Stimulated activated naive CD8-positive, alpha-beta T cell treated with anti-CD3 and anti-CD28 coated beads, Interleukin-15, amount 100 ng/mL, for 72 hours (primary cell): ENCODE results near the gene ABCA4.

Experiments used
- ATAC-seq: fragments of 150-1000 bp; cut with Tn5 transposase; 2 replicates; pipeline ENCODE4 v1.10.0; 2021; ENCODE audit warnings: mild to moderate bottlenecking, moderate library complexity
- DNase-seq, 2 donors: peaks; one replicate each; pipeline ENCODE4 v3.0.0; 2021 to 2022
- H3K27ac Mint-ChIP-seq, 2 donors: one replicate each; pipeline ENCODE4 v1.8.0; 2022; ENCODE audit warnings: mild to moderate bottlenecking in 2 of 2, mixed read lengths in 2 of 2, moderate library complexity in 2 of 2
- H3K27me3 Mint-ChIP-seq: one replicate; pipeline ENCODE4 v1.8.0; 2022; ENCODE audit warnings: mixed read lengths
- H3K4me1 Mint-ChIP-seq: one replicate; pipeline ENCODE4 v1.8.0; 2022; ENCODE audit warnings: mild to moderate bottlenecking, mixed read lengths
- H3K4me3 Mint-ChIP-seq, 2 donors: one replicate each; pipeline ENCODE4 v1.8.0; 2022; ENCODE audit warnings: mild to moderate bottlenecking in 2 of 2, mixed read lengths in 2 of 2, moderate library complexity in 1 of 2
- H3K9me3 Mint-ChIP-seq, 2 donors: one replicate each; pipeline ENCODE4 v1.8.0; 2022; ENCODE audit warnings: mixed read lengths in 2 of 2

The ABCA4 gene

DNA sequence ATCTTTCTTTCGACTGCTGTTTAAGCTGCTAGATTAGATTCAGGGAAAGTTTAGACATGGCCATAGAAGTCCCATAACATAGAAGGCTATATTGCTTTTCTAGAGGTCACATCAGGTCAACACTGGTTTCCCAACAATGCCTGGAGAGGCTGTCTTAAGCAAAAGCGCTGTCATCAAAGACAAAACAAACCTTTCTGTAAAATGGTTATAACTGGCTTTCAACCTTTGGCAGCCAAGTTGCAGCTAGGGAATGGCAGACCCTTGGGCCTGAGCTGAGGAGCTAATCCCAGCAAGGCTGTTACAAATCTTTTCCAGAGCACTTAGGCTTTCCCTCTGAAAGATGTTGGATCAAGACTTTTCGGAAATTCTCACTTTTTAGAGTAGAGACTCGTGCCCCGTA lies 11.2 kb upstream of the ABCA4 start:
- DNase-seq (no peak), ATAC-seq (no peak)
- Mint-ChIP-seq H3K9me3 (peaks cover 0 to 10% of the 10 kb centered on the region in 2 donors), H3K27me3 (peaks cover 14% of the 10 kb centered on the region), H3K4me1 (no peaks in the 10 kb centered on the region), H3K27ac (no peak overlapping the region), H3K4me3 (no peak overlapping the region)

DNA sequence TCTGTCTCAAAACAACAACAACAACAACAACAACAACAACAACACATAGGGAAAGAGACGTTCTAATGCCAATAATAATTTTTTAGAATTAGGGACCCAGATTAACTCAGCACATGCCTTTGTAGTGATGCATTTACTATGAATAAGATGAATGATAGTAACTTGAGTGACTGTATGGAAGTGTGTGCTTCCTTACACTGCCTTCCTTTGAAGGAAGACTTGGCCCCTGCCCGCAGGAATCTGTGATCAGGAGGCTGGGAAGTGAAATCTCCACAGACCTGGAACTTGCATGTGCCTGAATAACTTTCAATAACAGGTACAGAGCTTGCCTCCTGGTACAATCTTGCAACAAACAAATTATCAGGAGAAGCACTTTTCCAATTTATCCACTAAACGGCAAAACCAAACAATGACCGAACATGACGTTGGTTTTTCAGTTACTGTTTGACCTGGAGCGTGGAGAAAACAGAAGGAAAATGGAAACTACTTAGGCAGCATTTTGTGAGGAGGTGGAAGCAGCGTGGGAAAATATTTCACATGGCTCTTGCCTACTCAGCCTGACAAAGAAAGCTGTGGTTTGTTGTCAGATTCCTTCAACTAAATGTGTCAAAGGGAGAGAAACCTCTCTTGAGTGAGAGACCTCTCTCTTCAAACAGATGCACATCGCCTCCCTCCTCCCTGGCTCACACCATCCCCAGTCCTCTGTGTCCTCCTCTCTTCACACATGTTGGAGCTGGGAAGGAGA lies 10.1 kb upstream of the ABCA4 start:
- no peak overlapping the region for H3K27ac Mint-ChIP-seq
- peaks cover 0 to 10% of the 10 kb centered on the region in 2 donors for H3K9me3 Mint-ChIP-seq
- H3K4me3 Mint-ChIP-seq, result no peak overlapping the region
- DNase-seq (no peak), ATAC-seq (no peak)
- no peaks in the 10 kb centered on the region for H3K4me1 Mint-ChIP-seq
- H3K27me3 Mint-ChIP-seq, result peaks cover 14% of the 10 kb centered on the region

DNA sequence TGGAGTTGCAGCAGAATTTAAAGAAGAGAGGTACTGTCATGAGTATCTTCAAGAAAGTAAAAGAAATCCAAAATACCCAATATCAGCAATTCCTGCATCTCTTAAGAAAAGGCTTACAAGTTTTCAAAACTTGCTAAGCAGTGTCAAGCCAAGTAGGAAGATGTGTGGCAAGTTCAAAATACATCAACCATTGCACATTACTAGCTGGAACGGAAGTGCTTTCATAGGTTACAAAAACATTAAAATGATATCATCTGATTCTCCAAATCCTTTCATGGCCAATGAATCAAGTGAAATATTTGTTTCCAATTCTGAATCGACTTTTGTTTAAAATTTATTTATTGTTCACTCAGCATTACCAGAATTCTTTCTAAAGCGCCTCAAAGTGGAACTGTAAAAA lies 5.7 kb upstream of the ABCA4 start:
- no peaks in the 10 kb centered on the region for H3K9me3 Mint-ChIP-seq
- DNase-seq (no peak), ATAC-seq (no peak)
- no peaks in the 10 kb centered on the region for H3K4me1 Mint-ChIP-seq
- peaks cover 8% of the 10 kb centered on the region for H3K27me3 Mint-ChIP-seq
- H3K27ac Mint-ChIP-seq, result no peak overlapping the region
- H3K4me3 Mint-ChIP-seq, result no peak overlapping the region

DNA sequence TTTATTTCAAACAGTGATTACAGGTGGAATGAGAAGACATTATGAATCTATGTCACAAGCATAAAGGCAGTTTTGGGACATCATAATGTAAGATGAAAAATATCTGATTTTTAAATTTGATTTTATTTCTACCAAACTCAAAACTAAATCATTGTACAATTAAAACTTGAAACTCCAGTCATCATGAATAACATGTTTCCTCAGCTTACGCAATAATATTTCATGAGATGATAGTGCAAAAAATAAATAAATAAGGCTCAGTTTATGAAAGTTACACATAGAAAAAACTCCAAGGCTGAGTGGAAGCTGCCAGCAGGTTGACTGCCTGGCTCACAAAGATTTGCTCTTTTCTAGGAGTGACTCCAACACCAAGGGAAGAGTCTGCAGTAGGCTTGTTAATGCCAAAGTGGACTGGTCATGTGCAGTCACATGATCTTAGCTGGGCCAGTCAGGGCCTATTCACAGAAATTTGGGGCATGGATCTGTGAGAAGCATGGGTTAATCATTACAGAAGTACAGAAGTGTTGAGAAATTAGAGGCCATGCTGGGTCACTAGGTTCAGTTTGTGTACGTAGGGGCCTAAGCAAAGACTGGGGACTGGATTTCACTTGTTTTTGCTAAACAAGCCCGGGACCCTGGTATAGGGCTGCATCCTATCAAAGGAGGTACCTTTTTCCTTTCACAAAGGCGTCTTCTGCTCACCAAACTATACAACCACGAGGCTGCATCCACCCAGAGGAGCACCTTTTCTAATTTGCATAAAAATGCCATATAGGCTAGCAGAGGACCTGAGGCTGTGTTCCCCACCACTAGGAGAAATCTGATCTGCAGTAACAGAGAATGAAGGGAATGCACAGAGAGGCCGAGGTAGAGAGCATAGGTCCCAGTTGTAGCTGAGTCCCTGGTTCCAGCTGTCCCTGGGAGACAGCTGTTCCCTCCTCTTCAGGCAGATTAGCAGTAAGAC lies 4.9 kb upstream of the ABCA4 start:
- Mint-ChIP-seq H3K4me3 (no peak overlapping the region), H3K4me1 (no peaks in the 10 kb centered on the region), H3K9me3 (no peaks in the 10 kb centered on the region), H3K27me3 (peaks cover 8% of the 10 kb centered on the region), H3K27ac (no peak overlapping the region)
- DNase-seq (no peak), ATAC-seq (no peak)

DNA sequence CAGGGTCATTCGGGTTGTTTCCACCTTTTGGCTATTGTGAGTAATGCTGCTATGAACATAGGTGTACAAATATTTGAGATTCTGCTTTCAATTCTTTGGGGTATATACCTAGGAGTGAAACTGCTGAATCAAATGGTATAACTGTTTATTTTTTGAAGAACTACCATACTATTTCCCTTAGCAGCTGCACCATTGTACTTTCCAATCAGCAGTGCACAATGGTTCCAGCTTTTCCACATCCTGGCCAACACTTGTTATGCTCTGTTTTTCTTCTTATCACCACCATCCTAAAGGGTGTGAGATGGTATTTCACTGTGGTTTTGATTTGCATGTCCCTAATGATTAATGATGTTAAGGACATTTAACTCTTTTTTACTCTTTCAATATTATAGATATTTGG lies 3.6 kb upstream of the ABCA4 start:
- no peaks in the 10 kb centered on the region for H3K9me3 Mint-ChIP-seq
- H3K4me3 Mint-ChIP-seq, result no peak overlapping the region
- H3K27ac Mint-ChIP-seq, result no peak overlapping the region
- H3K27me3 Mint-ChIP-seq, result peaks cover 8% of the 10 kb centered on the region
- H3K4me1 Mint-ChIP-seq, result no peaks in the 10 kb centered on the region
- DNase-seq (no peak), ATAC-seq (no peak)

DNA sequence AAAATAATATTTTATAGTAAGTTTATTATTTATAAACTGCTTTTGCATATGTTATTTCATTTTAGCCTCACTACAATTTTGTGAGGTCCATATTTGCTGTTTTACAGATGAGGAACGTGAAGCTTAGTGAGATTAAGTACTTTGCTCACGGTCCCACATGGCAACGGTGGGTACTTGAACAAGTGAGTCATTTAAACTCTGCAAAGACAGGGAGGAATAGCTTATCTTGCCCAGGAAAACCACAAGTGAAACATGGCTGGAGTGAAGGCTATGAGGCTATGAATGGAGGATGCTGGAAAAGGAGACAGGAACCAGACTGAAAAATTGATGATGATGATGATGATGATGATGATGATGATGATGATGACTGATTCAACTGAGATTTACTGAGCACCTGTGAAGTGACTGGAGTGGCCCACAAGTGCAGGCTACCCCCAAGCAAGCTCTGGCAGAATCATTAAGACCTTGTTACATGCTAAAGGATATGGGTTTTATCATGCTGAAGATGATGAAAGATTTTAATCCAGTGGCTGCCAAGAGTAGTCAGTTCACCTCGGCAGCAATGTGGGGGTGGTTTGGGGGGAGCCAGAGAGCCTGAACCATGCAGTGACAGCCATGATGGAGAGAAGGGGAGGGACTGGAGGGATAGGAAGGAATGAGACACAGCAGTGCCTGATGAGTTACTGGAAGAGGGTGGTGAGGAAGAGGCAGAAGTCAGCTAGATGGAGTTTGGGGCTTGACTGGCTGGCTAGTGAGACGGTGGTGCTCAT lies 1.4 kb upstream of the ABCA4 start:
- Mint-ChIP-seq H3K27ac (no peak overlapping the region), H3K4me1 (no peaks in the 10 kb centered on the region), H3K9me3 (no peaks in the 10 kb centered on the region), H3K27me3 (no peaks in the 10 kb centered on the region), H3K4me3 (no peak overlapping the region)
- no peak for DNase-seq
- ATAC-seq, result no peak

DNA sequence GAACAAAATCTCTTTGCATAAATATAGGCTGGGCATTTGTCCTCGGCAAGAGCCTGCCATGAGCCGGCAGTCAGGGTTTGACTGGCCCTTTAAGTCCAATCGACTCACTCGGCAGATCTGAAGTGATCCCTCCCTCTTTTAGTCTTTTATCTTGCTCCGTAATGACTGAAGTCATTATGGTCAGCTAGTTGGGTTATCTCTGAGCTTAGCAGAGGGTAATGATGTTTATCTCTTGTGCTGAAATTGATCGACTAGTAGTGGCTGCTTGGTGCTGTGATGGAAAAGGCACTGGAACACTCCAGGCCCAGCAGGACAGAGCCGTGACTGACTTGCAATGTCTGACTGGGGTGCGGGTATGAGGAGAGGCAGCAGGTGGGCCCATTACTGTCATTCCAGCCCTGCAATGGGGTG lies 468 bp upstream of the ABCA4 start:
- Mint-ChIP-seq H3K27ac (no peak overlapping the region), H3K9me3 (no peaks in the 10 kb centered on the region), H3K4me3 (no peak overlapping the region), H3K4me1 (no peaks in the 10 kb centered on the region), H3K27me3 (no peaks in the 10 kb centered on the region)
- no peak for ATAC-seq
- no peak for DNase-seq

DNA sequence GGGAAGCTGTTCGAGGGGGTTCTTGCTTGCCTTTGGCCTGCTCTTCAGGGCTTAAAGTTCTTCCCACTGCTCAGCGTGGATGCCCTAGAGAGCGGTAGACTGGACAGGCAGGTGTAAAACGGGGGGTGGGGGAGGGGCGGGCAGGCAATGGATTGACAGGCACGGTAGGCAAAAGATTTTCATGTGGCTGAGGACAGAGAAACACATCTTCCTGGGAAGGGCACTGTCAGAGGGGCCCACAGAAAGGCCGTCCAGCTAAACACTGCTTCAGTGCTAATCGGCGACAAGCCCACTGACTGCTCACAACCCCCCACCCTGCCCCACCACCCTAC lies 412 bp downstream of the ABCA4 start:
- Mint-ChIP-seq H3K9me3 (no peaks in the 10 kb centered on the region), H3K4me1 (no peaks in the 10 kb centered on the region), H3K27ac (no peak overlapping the region), H3K27me3 (no peaks in the 10 kb centered on the region), H3K4me3 (no peak overlapping the region)
- DNase-seq, result no peak
- no peak for ATAC-seq

DNA sequence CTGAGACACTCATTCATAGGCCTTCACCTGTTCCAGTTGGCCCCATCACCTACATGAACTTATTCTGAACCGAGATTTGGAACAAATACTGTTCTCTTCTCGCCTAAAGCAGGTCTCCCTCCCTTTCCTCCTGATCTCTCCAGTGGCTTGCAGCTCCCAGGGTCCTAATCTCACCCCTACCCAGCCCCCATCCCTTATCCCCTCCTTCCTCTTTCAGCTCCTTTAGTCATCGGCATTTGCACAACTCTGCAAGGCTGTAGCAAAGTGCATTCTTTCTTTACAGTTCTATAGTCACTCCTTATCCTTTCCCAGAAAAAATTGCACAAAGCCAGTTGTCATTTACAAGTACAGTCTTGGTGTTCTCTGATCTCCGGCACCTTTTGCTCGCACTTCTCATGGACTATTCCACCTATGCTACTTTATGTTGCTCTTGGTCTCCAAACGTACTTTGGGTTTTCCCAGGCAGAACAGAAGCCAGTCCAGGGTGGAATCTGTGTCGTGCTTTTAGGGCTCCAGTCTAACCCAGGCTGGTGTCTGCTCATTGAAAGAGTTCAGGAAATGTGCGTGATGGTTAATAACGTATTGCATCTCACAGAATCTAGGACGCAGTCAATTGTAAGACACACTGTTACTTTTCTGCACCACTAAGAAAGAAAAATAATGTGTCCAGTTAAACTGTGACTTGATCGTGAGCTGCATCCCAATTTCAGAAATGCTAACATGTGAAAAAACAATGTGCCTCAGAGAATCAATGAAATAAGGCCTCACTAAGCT lies 965 bp downstream of the ABCA4 start:
- DNase-seq (no peak), ATAC-seq (no peak)
- Mint-ChIP-seq H3K27me3 (no peaks in the 10 kb centered on the region), H3K9me3 (no peaks in the 10 kb centered on the region), H3K27ac (peak overlapping the region in 1 of 2 donors; percentile 15), H3K4me3 (no peak overlapping the region), H3K4me1 (no peaks in the 10 kb centered on the region)

DNA sequence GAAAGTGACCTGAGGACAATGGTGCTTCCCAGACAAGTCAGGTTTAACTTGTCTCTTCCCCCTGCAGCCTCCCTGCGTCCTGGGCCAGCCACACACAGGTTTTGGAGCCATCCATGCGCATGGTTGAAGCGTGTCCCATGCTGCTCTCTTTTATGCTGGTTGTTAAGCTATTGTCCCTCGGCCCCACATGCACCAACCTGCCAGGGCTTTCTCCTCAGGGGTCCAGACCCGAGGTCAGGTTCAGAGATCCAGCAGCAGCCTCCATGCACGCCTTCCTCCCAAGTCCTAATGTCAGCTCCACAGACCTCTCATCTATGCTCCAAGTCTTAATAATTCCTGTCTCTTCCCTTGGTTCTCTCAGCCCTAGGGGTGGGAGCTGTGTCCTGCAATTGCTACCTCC lies 1.6 kb downstream of the ABCA4 start:
- DNase-seq, result no peak
- no peaks in the 10 kb centered on the region for H3K9me3 Mint-ChIP-seq
- no peak overlapping the region for H3K4me3 Mint-ChIP-seq
- ATAC-seq, result no peak
- H3K27ac Mint-ChIP-seq, result peak overlapping the region in 1 of 2 donors; percentile 15
- H3K4me1 Mint-ChIP-seq, result no peaks in the 10 kb centered on the region
- no peaks in the 10 kb centered on the region for H3K27me3 Mint-ChIP-seq

DNA sequence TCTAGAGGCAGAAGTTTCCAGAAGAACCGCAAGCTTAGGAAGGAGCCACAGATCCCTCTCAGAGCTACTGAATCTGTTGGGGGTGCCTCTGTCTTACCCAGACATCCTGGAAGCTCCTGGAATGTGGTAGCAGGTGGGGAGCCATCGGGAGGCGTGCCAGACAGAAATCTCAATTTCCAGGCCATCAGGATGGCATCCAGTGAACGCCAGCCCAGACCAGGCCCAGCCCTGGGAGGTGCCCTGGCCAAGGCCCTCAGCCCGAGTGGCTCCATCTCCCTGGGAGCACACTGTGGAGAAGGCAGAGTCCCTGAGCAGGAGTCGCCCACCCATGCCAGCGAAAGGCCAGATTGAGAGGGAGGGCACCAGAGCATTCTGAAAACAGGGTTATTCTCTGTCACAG lies 2.5 kb downstream of the ABCA4 start:
- H3K4me3 Mint-ChIP-seq, result no peak overlapping the region
- H3K27ac Mint-ChIP-seq, result no peak overlapping the region
- no peaks in the 10 kb centered on the region for H3K4me1 Mint-ChIP-seq
- DNase-seq (no peak), ATAC-seq (no peak)
- H3K27me3 Mint-ChIP-seq, result no peaks in the 10 kb centered on the region
- H3K9me3 Mint-ChIP-seq, result no peaks in the 10 kb centered on the region

DNA sequence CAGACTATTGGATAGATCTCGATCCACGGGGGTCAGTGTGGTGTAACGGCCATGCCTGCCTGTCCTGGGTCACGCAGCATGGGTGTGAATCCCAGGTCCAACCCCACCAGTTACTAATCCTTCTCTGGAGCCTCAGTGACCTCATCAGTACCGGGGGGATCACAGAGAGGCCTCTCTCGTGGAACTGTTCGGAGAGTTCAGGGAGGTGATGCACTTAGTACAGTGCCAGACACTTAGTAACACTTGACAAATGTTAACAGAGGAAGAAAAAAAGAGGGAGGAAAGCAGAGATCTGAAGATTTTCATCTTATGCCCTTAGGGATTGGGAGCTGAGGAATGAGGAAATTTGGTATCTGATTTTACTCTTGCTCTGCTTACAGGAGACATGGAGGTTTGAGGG lies 2.9 kb downstream of the ABCA4 start:
- no peaks in the 10 kb centered on the region for H3K9me3 Mint-ChIP-seq
- H3K27ac Mint-ChIP-seq, result no peak overlapping the region
- H3K4me3 Mint-ChIP-seq, result no peak overlapping the region
- no peaks in the 10 kb centered on the region for H3K4me1 Mint-ChIP-seq
- no peaks in the 10 kb centered on the region for H3K27me3 Mint-ChIP-seq
- ATAC-seq (no peak), DNase-seq (no peak)

DNA sequence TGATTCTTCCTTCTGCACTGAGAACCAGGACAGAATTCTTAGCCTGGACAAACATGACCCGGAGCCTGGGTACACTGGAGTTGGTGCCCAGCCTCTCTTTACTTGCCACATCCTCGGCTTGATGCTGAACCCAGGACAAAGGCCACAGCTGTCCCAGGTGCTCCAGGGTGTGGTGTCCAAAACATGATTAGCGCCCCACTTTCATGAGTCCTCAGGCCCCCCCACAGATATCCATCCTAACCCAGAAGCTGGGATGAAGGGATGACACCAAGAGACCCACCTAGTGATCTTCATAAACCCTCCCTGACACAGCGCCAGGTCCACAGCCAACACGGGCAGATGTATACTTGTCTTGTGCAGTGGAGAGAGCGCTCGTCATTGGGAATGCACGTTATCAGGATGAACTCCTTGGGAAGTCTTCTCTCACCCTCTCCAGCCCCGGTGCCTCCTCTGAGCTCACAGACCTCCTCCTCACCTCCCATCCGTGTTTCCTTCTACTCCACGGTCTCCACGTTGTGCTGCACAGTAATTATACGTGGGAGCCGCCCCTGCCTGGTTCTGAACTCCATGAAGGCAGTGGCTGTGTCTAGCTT lies 3.6 kb downstream of the ABCA4 start:
- no peaks in the 10 kb centered on the region for H3K27me3 Mint-ChIP-seq
- no peaks in the 10 kb centered on the region for H3K9me3 Mint-ChIP-seq
- no peak overlapping the region for H3K4me3 Mint-ChIP-seq

DNA sequence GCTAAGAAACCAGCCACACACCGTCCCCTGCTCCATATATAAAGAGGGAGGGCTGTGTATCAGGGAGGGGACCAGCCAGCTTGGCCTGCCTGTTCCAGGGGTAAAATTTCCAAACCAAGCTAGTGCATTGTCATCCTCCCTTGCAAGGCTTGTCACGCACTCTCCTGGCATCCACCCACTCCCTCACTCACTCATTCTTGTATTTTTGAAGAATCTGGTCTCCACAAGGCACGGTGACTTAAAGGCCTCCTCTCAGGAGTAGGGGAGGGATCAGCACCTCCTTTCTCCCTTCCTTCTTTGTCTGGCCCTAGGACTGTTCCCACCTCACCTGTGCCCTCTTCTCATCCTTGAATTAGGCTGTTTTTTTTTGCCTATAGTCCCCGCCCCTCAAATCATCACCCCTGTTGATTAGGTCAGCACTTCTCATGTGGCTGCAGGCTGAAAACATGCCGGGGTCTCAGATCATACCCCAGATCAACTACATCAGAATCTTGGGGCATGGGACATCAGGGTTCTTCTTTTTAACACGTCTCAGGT lies 5.0 kb downstream of the ABCA4 start:
- DNase-seq (no peak), ATAC-seq (no peak)
- Mint-ChIP-seq H3K4me1 (no peaks in the 10 kb centered on the region), H3K4me3 (no peak overlapping the region), H3K27ac (no peak overlapping the region), H3K9me3 (no peaks in the 10 kb centered on the region), H3K27me3 (no peaks in the 10 kb centered on the region)

More for the DNA sequence above, 3.6 kb downstream of the ABCA4 start:
- no peak for DNase-seq
- ATAC-seq, result no peak
- H3K27ac Mint-ChIP-seq, result no peak overlapping the region
- H3K4me1 Mint-ChIP-seq, result no peaks in the 10 kb centered on the region
